CD14-positive monocyte (primary cell): ENCODE data around the gene FRMD4A. TPM values are rescaled to one million over a fixed set of nuclear protein-coding genes. Genes with fewer than 3 reads are reported as not detected.

Experiments used
- DNase-seq, 3 donors: peaks; one replicate each; pipeline ENCODE4 v3.0.0-alpha.2; 2011 to 2022
- H2AFZ ChIP-seq: 2 replicates; pipeline ENCODE4 v1.6.0; 2012; ENCODE audit warnings: mild to moderate bottlenecking, low read depth, low read length, inconsistent platforms; ENCODE audit not compliant: insufficient read depth, poor library complexity, severe bottlenecking
- H3K27ac ChIP-seq, 2 donors: 1 replicate in 1 of 2; 2 replicates in 1 of 2; pipeline ENCODE4 v1.5.1; 2012 to 2013; ENCODE audit warnings: low read length in 2 of 2, control low read depth in 1 of 2, inconsistent platforms in 1 of 2, low read depth in 1 of 2, mild to moderate bottlenecking in 1 of 2
- H3K27me3 ChIP-seq, 2 donors: one replicate each; pipeline versions ENCODE4 v1.6.0 to v1.6.1; 2011 to 2013; ENCODE audit warnings: low read length in 2 of 2; ENCODE audit not compliant: control insufficient read depth in 2 of 2, insufficient read depth in 2 of 2
- H3K36me3 ChIP-seq, 2 donors: replicated peaks in 1 of 2; 1 replicate in 1 of 2; 2 replicates in 1 of 2; pipeline versions ENCODE4 v1.5.1 to v1.6.1; 2012 to 2013; ENCODE audit warnings: low read length in 2 of 2, control low read depth in 1 of 2, inconsistent platforms in 1 of 2, mild to moderate bottlenecking in 1 of 2; ENCODE audit not compliant: insufficient read depth in 2 of 2, control insufficient read depth in 1 of 2
- H3K4me1 ChIP-seq, 2 donors: 1 replicate in 1 of 2; 2 replicates in 1 of 2; pipeline versions ENCODE4 v1.5.1 to v1.6.1; 2012 to 2013; ENCODE audit warnings: low read length in 2 of 2, control low read depth in 1 of 2, inconsistent platforms in 1 of 2, mild to moderate bottlenecking in 1 of 2, moderate library complexity in 1 of 2; ENCODE audit not compliant: insufficient read depth in 2 of 2, control insufficient read depth in 1 of 2
- H3K4me2 ChIP-seq: replicated peaks from 2 replicates; pipeline ENCODE3; 2012; ENCODE audit warnings: low read length, moderate library complexity, mild to moderate bottlenecking; ENCODE audit not compliant: poor library complexity, severe bottlenecking; ENCODE audit errors: extremely low read depth
- H3K4me3 ChIP-seq, 3 experiments: fragments of 200-600 bp in 1 of 3; sonication (generic) in 1 of 3; replicated peaks in 1 of 3; 1 replicate in 2 of 3; 2 replicates in 1 of 3; pipeline ENCODE4 v1.5.1; 2011 to 2013; ENCODE audit warnings: low read length in 3 of 3, mild to moderate bottlenecking in 3 of 3, control low read depth in 2 of 3, low read depth in 2 of 3, inconsistent platforms in 1 of 3, moderate library complexity in 1 of 3
- H3K79me2 ChIP-seq: 2 replicates; pipeline ENCODE4 v1.6.0; 2012; ENCODE audit warnings: mild to moderate bottlenecking, control low read depth, inconsistent platforms, low read length, moderate library complexity; ENCODE audit not compliant: insufficient read depth
- H3K9ac ChIP-seq: 2 replicates; pipeline ENCODE4 v1.6.0; 2017; ENCODE audit warnings: low read length, mild to moderate bottlenecking; ENCODE audit not compliant: insufficient read depth, poor library complexity, severe bottlenecking
- H3K9me3 ChIP-seq, 2 donors: replicated peaks in 1 of 2; 1 replicate in 1 of 2; 2 replicates in 1 of 2; pipeline versions ENCODE4 v1.5.1 to v1.6.1; 2012 to 2013; ENCODE audit warnings: low read length in 2 of 2, control low read depth in 1 of 2; ENCODE audit not compliant: control insufficient read depth in 1 of 2, insufficient read depth in 1 of 2
- H4K20me1 ChIP-seq: 2 replicates; pipeline ENCODE4 v1.6.0; 2012; ENCODE audit warnings: mild to moderate bottlenecking, low read length, control low read depth, moderate library complexity; ENCODE audit not compliant: insufficient read depth
- H3K27ac Mint-ChIP-seq, 7 donors: one replicate each; pipeline ENCODE4 v1.8.0; 2020; ENCODE audit warnings: mild to moderate bottlenecking in 7 of 7, mixed read lengths in 7 of 7, moderate library complexity in 6 of 7, inconsistent platforms in 2 of 7
- H3K27me3 Mint-ChIP-seq, 3 donors: one replicate each; pipeline ENCODE4 v1.8.0; 2021 to 2022; ENCODE audit warnings: low read depth in 3 of 3, mild to moderate bottlenecking in 3 of 3, mixed read lengths in 3 of 3, moderate library complexity in 3 of 3, inconsistent platforms in 1 of 3
- H3K36me3 Mint-ChIP-seq, 2 donors: one replicate each; pipeline ENCODE4 v1.8.0; 2020; ENCODE audit warnings: mixed read lengths in 2 of 2, inconsistent platforms in 1 of 2, mild to moderate bottlenecking in 1 of 2
- H3K4me1 Mint-ChIP-seq: one replicate; pipeline ENCODE4 v1.8.0; 2020; ENCODE audit warnings: mild to moderate bottlenecking, mixed read lengths
- H3K4me3 Mint-ChIP-seq, 2 donors: one replicate each; pipeline ENCODE4 v1.8.0; 2020; ENCODE audit warnings: mild to moderate bottlenecking in 2 of 2, mixed read lengths in 2 of 2, moderate library complexity in 1 of 2
- H3K9me3 Mint-ChIP-seq, 7 donors: one replicate each; pipeline ENCODE4 v1.8.0; 2020 to 2022; ENCODE audit warnings: mixed read lengths in 7 of 7, mild to moderate bottlenecking in 6 of 7, moderate library complexity in 6 of 7, inconsistent platforms in 2 of 7
- WGBS: methylation state at CpG from one replicate; pipeline ENCODE4 v1.1.5; 2013; ENCODE audit warnings: missing lambda C conversion rate; ENCODE audit not compliant: insufficient coverage; 5-methylcytosine and 5-hydroxymethylcytosine counted together
- intact Hi-C, 2 donors: fragments of 100-400 bp; cut with micrococcal nuclease; formaldehyde crosslinking; loops; one replicate each; pipeline versions ENCODE4 v1.15.0 to v1.15.1; 2023
- polyA plus RNA-seq, 3 donors: library from polyadenylated mRNA; depleted of rRNA in 1 of 3; unstranded in 2 of 3; stranded (reverse) in 1 of 3; fragments of 300-500 nt in 2 of 3; fragments of >200 nt in 1 of 3; fragmentation: Illumina TruSeq in 2 of 3; gene quantifications; 1 replicate in 2 of 3; 2 replicates in 1 of 3; pipeline ENCODE4 v1.2.3, GENCODE V29; 2012 to 2021
- TF ChIP-seq, protein P1 (sequence below): fragments of 200-600 bp; IDR thresholded peaks from one replicate; pipeline ENCODE4 v1.8.0; 2022; ENCODE audit warnings: antibody characterized with exemption, mild to moderate bottlenecking

FRMD4A gene
- polyA plus RNA-seq, 3 donors, result 0.12 TPM; not detected in 2

DNA sequence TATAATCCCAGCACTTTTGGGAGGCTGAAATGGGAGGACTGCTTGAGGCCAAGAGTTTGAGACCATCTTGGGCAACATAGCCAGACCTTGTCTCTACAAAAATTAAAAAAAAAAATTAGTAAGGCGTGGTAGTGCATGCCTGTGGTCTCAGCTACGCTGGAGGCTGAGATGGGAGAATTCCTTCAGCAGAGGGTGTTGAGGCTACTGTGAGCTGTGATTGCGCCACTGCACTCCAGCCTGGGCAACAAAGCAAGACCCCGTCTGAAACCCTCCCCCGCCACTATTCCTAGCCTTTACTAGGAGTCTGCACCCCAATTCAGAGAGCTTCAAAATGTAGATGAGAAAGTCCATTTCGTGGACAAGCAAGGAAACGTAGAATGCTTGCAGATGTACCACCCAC, 648.8 kb downstream of the FRMD4A start:
- Mint-ChIP-seq H3K27me3 (peaks cover 1 to 5% (median 5%) of the 10 kb centered on the region in 3 donors), H3K4me1 (peaks cover 18% of the 10 kb centered on the region), H3K4me3 (no peak overlapping the region), H3K36me3 (no peaks in the 10 kb centered on the region), H3K9me3 (no peaks in the 10 kb centered on the region), H3K27ac (no peak overlapping the region)
- Histone ChIP-seq H3K9me3 (no peaks in the 10 kb centered on the region), H3K4me2 (no peak overlapping the region), H3K9ac (no peak overlapping the region), H4K20me1 (no peaks in the 10 kb centered on the region), H3K27ac (no peak overlapping the region), H3K36me3 (no peaks in the 10 kb centered on the region), H3K4me3 (no peak overlapping the region), H3K27me3 (no peaks in the 10 kb centered on the region), H2AFZ (no peak overlapping the region), H3K79me2 (no peaks in the 10 kb centered on the region), H3K4me1 (peaks cover 5 to 6% of the 10 kb centered on the region in 2 donors)
- no peak for DNase-seq
- 50% methylated on average over 2 of the region's 7 CpGs for WGBS
- intact Hi-C loops, result no loop called here
- TF ChIP-seq, protein P1, sequence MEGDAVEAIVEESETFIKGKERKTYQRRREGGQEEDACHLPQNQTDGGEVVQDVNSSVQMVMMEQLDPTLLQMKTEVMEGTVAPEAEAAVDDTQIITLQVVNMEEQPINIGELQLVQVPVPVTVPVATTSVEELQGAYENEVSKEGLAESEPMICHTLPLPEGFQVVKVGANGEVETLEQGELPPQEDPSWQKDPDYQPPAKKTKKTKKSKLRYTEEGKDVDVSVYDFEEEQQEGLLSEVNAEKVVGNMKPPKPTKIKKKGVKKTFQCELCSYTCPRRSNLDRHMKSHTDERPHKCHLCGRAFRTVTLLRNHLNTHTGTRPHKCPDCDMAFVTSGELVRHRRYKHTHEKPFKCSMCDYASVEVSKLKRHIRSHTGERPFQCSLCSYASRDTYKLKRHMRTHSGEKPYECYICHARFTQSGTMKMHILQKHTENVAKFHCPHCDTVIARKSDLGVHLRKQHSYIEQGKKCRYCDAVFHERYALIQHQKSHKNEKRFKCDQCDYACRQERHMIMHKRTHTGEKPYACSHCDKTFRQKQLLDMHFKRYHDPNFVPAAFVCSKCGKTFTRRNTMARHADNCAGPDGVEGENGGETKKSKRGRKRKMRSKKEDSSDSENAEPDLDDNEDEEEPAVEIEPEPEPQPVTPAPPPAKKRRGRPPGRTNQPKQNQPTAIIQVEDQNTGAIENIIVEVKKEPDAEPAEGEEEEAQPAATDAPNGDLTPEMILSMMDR, result no peak

DNA sequence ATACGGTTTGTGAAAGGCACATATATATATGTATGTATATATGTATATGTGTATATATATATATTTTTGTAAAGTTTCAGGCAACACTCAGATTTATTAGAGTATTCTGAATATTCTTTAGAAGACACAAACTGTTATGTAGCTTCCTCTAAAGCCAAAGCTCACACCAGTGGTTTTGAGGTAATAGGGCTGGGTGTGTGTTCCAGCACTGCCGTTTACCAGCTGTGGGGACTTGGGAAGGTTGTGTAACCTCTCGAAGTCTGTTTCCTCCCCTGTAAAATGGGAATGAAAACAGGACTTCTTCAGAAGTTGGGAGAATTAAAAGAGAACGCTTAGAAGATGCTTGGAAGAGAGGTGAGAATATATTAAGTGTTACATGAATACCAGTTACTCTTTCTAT, 649.2 kb downstream of the FRMD4A start:
- Histone ChIP-seq H3K79me2 (no peaks in the 10 kb centered on the region), H3K4me2 (no peak overlapping the region), H3K9me3 (no peaks in the 10 kb centered on the region), H2AFZ (no peak overlapping the region), H3K36me3 (no peaks in the 10 kb centered on the region), H3K4me1 (peaks cover 2 to 4% of the 10 kb centered on the region in 2 donors), H3K27ac (no peak overlapping the region), H3K9ac (no peak overlapping the region), H3K27me3 (no peaks in the 10 kb centered on the region), H3K4me3 (no peak overlapping the region), H4K20me1 (no peaks in the 10 kb centered on the region)
- TF ChIP-seq, protein P1, result no peak
- Mint-ChIP-seq H3K27me3 (peaks cover 1 to 5% (median 5%) of the 10 kb centered on the region in 3 donors), H3K4me3 (no peak overlapping the region), H3K36me3 (no peaks in the 10 kb centered on the region), H3K27ac (no peak overlapping the region), H3K4me1 (peaks cover 14% of the 10 kb centered on the region), H3K9me3 (no peaks in the 10 kb centered on the region)
- WGBS, result no CpG with 5 or more reads among the region's 4 CpGs
- no peak for DNase-seq
- intact Hi-C loops, result no loop called here
